Chondrocyte (in vitro differentiated cells): ENCODE data around the gene SNRK. TPM values are rescaled to one million over a fixed set of nuclear protein-coding genes. Genes with fewer than 3 reads are reported as not detected.

ENCODE experiments used
- DNase-seq: peaks from one replicate; pipeline ENCODE4 v3.0.0; 2021; ENCODE audit warnings: mixed read lengths, low spot score
- H3K27ac Mint-ChIP-seq: one replicate; pipeline ENCODE4 v1.8.0; 2021; ENCODE audit warnings: mild to moderate bottlenecking, moderate library complexity, mixed read lengths; ENCODE audit not compliant: unreplicated experiment
- H3K27me3 Mint-ChIP-seq: 2 replicates; pipeline ENCODE4 v1.8.0; 2021; ENCODE audit warnings: low read depth, mixed read lengths
- H3K36me3 Mint-ChIP-seq: 2 replicates; pipeline ENCODE4 v1.8.0; 2021; ENCODE audit warnings: low read depth, mixed read lengths
- H3K4me1 Mint-ChIP-seq: 2 replicates; pipeline ENCODE4 v1.8.0; 2021; ENCODE audit warnings: low read depth, mild to moderate bottlenecking, mixed read lengths
- H3K4me3 Mint-ChIP-seq: one replicate; pipeline ENCODE4 v1.8.0; 2021; ENCODE audit warnings: mild to moderate bottlenecking, moderate library complexity, mixed read lengths; ENCODE audit not compliant: unreplicated experiment
- H3K9me3 Mint-ChIP-seq: 2 replicates; pipeline ENCODE4 v1.8.0; 2021; ENCODE audit warnings: low read depth, mixed read lengths
- total RNA-seq: library from RNA; stranded (reverse); gene quantifications from 3 replicates; pipeline ENCODE4 v1.2.1, GENCODE V29; 2021
- TF ChIP-seq, protein P1 (sequence below): fragments of 200-600 bp; sonication (generic); IDR thresholded peaks from 2 replicates; pipeline ENCODE4 v1.5.0; 2021; ENCODE audit warnings: antibody characterized with exemption, mild to moderate bottlenecking, moderate library complexity

SNRK gene
- total RNA-seq, 1 donor from 2014 or later = 18.1 TPM

DNA sequence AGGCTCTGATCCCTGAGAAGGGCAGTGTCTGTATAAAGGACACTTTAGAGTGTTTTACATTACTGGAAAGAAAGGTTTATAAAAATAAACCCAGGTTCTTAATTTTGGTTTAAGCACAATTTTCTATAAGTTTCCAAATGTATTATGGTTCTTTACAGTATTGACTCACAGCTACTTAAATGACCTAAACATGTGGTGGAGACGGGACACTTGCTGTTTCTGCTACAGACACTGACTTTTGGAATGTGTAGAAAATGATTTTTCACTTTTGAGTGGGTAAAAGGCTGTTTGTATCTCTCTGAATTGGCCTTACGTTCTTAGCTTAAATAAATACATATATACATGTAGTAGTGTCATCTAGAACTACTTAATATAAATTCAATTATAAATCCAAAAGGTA, 55.4 kb downstream of the SNRK start:
- Mint-ChIP-seq H3K27me3 (no peaks in the 10 kb centered on the region), H3K4me3 (no peak overlapping the region), H3K36me3 (peaks cover 39% of the 10 kb centered on the region), H3K4me1 (peaks cover 11% of the 10 kb centered on the region), H3K27ac (no peak overlapping the region), H3K9me3 (peaks cover 11% of the 10 kb centered on the region)
- no peak for DNase-seq
- TF ChIP-seq, protein P1, sequence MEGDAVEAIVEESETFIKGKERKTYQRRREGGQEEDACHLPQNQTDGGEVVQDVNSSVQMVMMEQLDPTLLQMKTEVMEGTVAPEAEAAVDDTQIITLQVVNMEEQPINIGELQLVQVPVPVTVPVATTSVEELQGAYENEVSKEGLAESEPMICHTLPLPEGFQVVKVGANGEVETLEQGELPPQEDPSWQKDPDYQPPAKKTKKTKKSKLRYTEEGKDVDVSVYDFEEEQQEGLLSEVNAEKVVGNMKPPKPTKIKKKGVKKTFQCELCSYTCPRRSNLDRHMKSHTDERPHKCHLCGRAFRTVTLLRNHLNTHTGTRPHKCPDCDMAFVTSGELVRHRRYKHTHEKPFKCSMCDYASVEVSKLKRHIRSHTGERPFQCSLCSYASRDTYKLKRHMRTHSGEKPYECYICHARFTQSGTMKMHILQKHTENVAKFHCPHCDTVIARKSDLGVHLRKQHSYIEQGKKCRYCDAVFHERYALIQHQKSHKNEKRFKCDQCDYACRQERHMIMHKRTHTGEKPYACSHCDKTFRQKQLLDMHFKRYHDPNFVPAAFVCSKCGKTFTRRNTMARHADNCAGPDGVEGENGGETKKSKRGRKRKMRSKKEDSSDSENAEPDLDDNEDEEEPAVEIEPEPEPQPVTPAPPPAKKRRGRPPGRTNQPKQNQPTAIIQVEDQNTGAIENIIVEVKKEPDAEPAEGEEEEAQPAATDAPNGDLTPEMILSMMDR = no peak

DNA sequence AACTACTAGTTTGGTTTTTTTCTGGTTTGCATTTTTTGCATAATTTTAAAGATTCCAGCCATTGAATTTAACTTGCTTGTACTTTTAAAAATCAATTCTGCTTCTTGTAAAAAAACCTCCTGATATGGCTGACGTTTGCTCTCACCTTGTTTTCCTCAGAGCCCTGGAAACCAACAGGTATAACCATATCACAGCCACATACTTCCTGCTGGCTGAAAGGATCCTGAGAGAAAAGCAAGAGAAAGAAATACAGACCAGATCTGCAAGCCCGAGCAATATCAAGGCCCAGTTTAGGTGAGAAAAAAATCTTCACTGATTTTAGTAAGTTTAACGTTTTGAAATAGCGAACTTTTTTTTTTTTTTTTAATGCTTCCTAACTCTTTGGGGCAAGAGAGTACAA, 56.8 kb downstream of the SNRK start:
- TF ChIP-seq, protein P1 = no peak
- Mint-ChIP-seq H3K27ac (no peak overlapping the region), H3K36me3 (peaks cover 42% of the 10 kb centered on the region), H3K9me3 (peaks cover 8% of the 10 kb centered on the region), H3K27me3 (no peaks in the 10 kb centered on the region), H3K4me1 (peaks cover 11% of the 10 kb centered on the region), H3K4me3 (no peak overlapping the region)
- no peak for DNase-seq

DNA sequence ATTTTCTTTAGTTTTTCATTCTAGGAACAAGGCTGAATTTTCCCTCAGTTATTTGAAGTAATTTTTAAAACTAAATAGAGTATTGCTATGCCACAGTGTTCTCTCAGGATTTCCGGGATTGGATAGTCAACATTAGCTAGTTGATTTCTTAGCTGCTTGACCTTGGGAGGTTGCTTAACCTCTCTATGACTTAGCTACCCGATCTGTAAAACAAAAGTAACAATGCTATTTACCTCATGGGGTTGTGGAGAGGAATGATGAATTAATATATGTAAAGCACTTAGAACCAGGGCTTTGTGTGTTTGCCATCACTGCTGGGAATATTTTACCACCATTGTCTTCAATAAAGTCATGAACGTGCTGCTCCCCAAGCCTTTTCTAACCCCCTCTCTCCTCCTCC, 57.5 kb downstream of the SNRK start:
- Mint-ChIP-seq H3K27ac (no peak overlapping the region), H3K4me1 (peaks cover 11% of the 10 kb centered on the region), H3K36me3 (peaks cover 41% of the 10 kb centered on the region), H3K27me3 (no peaks in the 10 kb centered on the region), H3K9me3 (peaks cover 2% of the 10 kb centered on the region), H3K4me3 (no peak overlapping the region)
- TF ChIP-seq, protein P1 = no peak
- no peak for DNase-seq

DNA sequence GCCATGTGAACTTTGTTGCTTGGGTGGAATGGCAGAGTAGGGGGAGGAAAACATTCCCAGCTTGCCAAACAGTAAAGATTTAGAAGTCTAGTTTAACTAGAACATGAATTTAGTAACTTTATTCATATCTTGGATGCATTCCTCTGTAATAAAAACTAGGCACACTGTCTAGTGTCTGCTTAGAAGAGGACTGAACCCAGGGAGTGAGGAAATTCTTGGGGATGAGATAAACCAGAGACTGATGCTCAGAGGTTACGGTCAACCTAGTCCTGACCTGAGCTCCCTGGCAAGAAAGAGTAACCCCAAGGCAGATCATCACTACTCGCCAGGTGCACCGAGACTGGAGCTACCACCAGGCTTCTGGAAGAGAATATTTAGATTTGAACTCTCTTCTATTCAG, 58.2 kb downstream of the SNRK start:
- no peak for DNase-seq
- Mint-ChIP-seq H3K9me3 (no peaks in the 10 kb centered on the region), H3K27me3 (no peaks in the 10 kb centered on the region), H3K36me3 (peaks cover 44% of the 10 kb centered on the region), H3K4me3 (no peak overlapping the region), H3K4me1 (peaks cover 11% of the 10 kb centered on the region), H3K27ac (no peak overlapping the region)
- TF ChIP-seq, protein P1 = no peak

DNA sequence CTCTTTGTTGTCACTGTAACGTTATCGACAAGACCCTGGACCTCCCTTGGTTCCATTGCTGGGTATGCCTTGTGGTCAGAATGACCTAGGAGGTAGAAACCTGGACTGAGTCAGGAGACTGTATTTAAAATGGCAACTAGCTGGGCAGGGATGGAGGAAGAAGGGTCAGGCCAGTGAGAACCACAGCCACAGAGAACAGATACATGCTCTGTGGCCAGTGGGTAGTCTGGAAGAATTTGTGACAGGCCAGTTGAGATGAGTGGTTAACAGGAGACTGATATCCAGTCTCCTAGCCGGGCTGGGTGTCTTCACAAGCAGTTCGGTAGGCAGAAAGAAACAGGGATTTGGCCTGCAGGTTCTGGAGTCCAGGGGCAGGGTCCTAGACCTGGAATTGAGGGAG, 58.9 kb downstream of the SNRK start:
- H3K27ac Mint-ChIP-seq = peak overlapping the region; percentile 45
- TF ChIP-seq, protein P1 = no peak
- no peak overlapping the region for H3K4me3 Mint-ChIP-seq
- no peaks in the 10 kb centered on the region for H3K27me3 Mint-ChIP-seq
- H3K36me3 Mint-ChIP-seq = peaks cover 38% of the 10 kb centered on the region
- H3K4me1 Mint-ChIP-seq = peaks cover 11% of the 10 kb centered on the region
- H3K9me3 Mint-ChIP-seq = no peaks in the 10 kb centered on the region
- no peak for DNase-seq
